Coronary artery (tissue), 2 donors: ENCODE data around the gene CAPN1.

Source experiments
- DNase-seq: peaks from one replicate; pipeline ENCODE4 v3.0.0-alpha.2; 2017; ENCODE audit warnings: low spot score
- H3K27ac ChIP-seq, 2 donors: fragments of 200-600 bp; sonication (generic); one replicate each; pipeline ENCODE4 v1.5.1; 2016 to 2019
- H3K4me3 ChIP-seq: fragments of 200-600 bp; sonication (generic); 2 replicates; pipeline ENCODE4 v1.5.1; 2016; ENCODE audit warnings: mild to moderate bottlenecking, moderate library complexity
- TF ChIP-seq, protein P1 (sequence below): fragments of 200-600 bp; sonication (generic); IDR thresholded peaks from one replicate; pipeline ENCODE4 v1.5.1; 2019; ENCODE audit warnings: antibody characterized with exemption

The CAPN1 gene

DNA sequence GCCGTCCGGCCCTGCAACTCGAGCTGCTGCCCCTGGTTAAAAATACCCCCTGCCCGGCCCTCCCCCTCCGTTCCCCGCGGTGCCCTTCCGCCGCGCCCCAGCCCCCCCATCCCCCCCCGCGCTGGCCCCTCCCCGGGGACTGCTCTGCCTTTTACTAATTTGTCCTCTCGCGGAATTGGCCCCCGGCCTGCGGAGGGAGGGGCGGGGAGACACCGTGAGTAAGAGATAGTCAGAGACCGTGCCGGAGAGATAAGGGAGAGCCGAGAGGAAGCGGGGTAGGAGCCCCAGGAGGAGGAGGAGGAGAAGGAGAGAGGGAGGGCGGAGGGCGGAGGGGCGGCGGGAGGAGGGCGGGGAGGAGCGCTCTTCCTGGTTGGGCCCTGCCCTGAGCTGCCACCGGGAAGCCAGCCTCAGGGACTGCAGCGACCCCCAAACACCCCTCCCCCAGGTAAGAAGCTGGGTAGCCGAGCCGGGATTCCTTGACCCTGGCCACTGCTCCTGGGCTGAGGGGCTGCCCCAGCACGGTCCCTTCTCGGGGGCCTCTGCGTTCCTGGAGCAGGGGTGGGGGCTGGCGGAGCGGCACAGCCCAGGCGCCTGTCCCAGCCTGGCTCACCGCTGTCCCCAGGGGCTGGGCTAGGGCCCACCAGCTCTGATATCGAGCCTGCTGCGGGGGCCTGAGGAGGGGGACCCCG lies at the start of gene CAPN1:
CAPN1 (plus strand) TSS at position 360 of the 689 bp plus-strand sequence. CDS start 774 bp downstream, outside the sequence.
- TF ChIP-seq, protein P1, sequence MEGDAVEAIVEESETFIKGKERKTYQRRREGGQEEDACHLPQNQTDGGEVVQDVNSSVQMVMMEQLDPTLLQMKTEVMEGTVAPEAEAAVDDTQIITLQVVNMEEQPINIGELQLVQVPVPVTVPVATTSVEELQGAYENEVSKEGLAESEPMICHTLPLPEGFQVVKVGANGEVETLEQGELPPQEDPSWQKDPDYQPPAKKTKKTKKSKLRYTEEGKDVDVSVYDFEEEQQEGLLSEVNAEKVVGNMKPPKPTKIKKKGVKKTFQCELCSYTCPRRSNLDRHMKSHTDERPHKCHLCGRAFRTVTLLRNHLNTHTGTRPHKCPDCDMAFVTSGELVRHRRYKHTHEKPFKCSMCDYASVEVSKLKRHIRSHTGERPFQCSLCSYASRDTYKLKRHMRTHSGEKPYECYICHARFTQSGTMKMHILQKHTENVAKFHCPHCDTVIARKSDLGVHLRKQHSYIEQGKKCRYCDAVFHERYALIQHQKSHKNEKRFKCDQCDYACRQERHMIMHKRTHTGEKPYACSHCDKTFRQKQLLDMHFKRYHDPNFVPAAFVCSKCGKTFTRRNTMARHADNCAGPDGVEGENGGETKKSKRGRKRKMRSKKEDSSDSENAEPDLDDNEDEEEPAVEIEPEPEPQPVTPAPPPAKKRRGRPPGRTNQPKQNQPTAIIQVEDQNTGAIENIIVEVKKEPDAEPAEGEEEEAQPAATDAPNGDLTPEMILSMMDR, result no peak
- DNase-seq, result peak; percentile 92
- Histone ChIP-seq H3K4me3 (peak within 1 kb of the TSS; percentile 87), H3K27ac (peak within 1 kb of the TSS; percentile 80 to 96)

DNA sequence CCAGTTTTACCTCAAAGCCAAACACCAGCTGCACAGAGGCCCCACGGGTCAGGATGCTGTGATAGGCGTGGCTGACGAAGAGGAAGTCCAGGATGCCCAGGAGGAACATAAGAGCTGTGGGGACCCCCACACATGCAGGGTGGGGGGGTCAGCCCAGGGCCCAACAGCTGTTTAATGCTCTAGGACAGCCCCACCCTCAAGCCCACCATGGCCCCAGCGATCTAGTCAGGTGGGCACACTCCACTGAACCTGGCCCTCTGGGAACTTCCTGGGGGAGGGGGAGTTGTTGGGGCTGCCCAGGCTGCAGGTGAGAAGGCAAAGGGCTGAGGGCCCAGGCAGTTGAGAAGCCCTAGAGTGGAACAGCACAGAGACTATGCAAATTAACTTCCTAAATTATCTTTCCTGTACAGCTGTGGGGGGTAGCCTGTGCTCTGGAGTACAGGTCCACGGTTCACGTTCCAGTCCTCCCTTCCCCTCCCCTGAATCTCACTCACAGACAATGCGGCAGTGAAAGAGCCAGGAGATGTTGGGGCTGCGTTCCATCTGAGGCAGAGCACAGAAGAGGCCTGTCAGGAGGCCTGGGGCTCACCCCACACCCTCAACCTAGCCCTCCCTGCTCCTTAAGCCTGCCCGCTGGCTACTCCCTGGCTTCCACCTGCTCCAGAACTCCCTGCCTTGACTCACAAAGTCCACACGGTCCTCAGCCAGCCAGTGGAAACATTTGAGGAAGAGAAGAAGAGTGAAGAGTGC lies 49.3 kb upstream of the CAPN1 start:
- Histone ChIP-seq H3K27ac (no peak overlapping the region), H3K4me3 (peak overlapping the region; percentile 83)
- DNase-seq, result peak; percentile 67
- TF ChIP-seq, protein P1, result no peak

DNA sequence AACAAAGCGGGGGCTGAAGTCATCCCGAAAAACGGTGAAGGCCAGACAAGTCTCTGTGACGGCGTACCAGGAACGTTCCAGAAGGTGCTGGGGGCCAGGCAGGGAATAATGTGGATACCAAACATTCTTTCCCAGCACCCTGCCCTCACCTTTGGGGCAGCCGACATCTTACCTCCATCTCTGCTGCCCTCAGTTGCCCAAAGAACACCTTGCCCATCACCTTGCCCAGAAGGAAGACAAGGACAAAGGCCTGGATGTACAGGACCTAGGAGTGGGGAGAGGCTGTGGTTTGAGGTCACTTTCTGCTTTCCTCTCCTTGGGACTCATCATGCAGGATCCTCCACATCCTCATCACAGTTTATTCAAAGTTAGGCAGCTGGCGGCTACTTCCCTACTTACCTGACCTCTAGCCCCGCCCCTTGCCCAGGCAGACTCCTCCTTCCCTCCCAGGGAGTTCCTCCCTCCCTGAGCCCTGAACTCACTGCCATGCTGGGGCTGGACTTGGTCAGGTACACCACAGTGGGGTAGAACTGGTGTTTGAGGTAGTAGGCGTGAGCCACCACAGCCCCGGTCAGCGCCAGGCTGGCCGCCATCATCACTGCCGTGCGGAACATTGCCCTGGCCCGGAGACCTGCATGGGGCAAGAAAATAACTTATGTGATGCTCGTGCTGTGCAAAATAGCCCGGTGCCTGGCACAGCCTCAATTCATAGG lies 48.6 kb upstream of the CAPN1 start:
- Histone ChIP-seq H3K27ac (peak overlapping the region; percentile 94 to 98), H3K4me3 (peak overlapping the region; percentile 83)
- peak; percentile 70 for DNase-seq
- TF ChIP-seq, protein P1, result no peak

DNA sequence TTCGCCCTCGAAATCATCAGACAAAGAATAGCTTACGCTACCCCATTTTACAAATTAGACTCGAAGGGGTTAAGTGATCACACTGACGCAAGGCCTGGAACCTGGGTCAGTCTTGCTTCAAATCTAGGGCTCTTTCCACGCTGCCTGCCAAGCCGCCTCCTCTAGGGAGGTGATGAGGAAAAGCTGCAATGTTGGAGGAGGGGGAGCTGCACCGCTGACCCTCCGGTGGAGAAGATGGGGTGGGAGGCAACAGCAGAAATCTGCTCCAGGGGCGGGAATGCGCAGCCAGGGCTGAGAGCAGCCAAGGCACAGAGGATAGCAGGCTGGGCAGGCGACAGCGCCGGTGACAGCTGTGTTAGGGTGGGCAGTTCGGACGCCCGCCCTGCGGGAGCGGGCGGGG lies 48.0 kb upstream of the CAPN1 start:
- peak overlapping the region; percentile 94 to 98 for H3K27ac ChIP-seq

DNA sequence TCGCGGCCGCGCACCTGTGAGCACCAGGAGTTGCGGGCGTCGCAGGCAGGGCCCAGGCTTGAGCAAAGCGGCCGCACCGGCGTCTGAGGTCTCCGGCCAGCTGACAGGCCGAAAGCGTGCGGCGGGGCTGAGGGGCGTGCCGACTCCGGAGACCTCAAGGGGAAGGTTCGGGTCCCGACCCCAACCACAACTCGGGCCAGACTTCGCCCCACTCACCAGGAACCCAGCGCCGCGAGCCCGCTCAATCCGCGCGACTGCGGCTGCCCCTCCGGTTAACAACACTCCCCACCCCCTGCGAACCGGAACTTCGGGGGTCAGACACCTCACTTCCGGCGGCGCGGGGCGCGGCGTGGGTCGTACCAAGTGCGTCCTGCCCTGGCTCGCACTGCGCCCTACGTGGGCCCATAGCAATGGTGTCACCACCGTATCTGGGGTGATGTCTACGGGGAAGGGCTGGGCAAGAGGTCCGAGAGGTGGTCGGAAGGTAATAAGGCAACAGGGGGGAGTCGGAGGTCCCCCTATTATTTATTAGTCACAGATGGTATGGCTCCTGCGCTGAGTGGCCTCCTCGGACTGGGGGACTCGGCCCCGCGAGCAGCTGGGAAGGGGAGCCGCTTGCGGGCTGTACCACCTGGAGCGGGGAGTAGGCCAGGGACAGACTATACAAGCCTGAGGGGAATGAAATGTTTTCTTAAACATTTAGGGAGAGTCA lies 47.3 kb upstream of the CAPN1 start, which contains the start of gene SYVN1:
SYVN1 (minus strand) TSS at position 280 of the 712 bp plus-strand sequence. CDS start 918 bp downstream, outside the sequence.
- DNase-seq, result peak; percentile 95
- Histone ChIP-seq H3K4me3 (peak within 1 kb of the TSS; percentile 83), H3K27ac (peak within 1 kb of the TSS; percentile 94 to 98)
- TF ChIP-seq, protein P1, result no peak

More for the DNA sequence above, 48.0 kb upstream of the CAPN1 start:
- DNase-seq, result peak; percentile 79
- peak overlapping the region; percentile 83 for H3K4me3 ChIP-seq
- TF ChIP-seq, protein P1, result no peak

DNA sequence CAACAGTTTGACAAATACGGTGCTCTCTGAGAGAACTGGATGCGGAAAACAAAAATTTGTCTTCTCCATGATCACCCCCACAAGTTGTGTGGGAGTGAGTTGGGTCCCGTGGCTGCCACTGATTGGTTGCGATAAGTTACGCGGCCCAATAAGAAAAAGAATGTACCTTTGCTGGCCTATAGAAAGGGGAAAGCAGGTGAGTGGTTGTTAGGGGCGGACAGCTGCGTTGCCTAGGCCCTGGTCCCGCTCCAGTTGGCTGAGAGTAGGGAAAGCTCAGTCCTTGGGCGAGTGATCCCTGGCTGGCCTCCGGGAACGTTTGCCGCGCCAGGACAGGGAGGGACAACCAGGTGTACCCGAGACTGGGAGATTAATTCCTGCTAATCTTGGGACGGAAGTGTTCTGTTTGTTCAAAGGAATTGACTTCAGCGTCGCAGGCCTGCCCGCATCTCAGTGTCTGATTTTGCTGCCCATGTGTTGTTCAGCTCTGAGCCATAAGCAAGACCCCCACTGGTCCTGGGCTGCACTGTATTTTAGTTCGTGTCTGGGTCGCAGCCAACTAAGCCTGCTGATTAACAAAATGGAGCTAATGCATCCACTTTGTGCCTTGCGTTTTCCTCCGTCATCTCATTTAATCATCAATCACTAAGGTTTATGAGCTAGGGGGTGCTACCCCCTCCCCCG lies 46.6 kb upstream of the CAPN1 start:
- DNase-seq, result peak; percentile 95
- peak overlapping the region; percentile 83 for H3K4me3 ChIP-seq
- H3K27ac ChIP-seq, result peak overlapping the region; percentile 94 to 98
- TF ChIP-seq, protein P1, result no peak
